CD4-positive, alpha-beta T cell treated with Interleukin-10 for 1 hour (primary cell): ENCODE measurements around the gene FGD3.
"Not testable (repeated sequence)": the region's sequence is repeated elsewhere in the genome, so short reads cannot be mapped to it uniquely, and the experiment has no call there.

ENCODE experiments used
- DNase-seq: peaks from one replicate; pipeline ENCODE4 v3.0.0-alpha.2; 2020

Gene FGD3

DNA sequence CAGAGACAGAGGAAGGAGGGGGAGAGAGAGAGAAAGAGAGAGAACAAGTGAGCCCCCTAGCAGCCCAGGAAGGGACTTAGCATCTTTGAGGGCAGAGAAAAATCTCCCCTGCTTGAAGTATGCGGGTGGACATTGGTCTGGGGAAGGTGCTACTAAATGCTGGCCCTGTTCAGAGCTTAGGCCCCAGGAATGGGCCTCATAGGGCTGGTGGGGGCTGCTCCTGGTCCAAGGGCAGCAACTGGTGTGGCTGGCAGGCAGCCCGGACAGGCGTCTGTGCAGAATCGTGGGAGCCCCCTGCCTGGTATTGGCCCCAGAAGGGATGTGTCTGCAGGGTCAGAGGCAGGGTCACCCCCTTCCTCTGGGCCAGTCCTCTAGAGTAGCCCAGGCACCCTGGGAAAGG is 63.4 kb downstream of the FGD3 start:
- DNase-seq = no peak

DNA sequence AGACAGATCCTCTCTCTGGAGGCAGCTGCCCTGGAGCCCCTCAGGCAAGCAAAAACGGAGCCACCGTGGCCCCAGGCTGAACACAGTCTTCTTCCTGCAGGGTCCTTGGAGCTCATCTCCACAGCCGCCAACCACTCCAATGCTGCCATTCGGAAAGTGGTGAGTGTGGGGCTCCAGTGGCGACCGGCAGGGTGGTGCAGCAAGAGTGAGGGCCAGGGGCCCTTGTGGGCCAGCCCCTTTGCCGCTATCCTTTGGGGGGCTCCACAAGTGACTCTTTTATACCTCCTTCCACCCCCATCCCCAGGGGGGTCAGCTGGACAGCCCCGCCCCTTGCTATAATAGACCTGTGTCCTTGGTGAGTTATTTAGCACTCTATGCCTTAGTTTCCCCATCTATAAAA is 63.8 kb downstream of the FGD3 start:
- DNase-seq = no peak

DNA sequence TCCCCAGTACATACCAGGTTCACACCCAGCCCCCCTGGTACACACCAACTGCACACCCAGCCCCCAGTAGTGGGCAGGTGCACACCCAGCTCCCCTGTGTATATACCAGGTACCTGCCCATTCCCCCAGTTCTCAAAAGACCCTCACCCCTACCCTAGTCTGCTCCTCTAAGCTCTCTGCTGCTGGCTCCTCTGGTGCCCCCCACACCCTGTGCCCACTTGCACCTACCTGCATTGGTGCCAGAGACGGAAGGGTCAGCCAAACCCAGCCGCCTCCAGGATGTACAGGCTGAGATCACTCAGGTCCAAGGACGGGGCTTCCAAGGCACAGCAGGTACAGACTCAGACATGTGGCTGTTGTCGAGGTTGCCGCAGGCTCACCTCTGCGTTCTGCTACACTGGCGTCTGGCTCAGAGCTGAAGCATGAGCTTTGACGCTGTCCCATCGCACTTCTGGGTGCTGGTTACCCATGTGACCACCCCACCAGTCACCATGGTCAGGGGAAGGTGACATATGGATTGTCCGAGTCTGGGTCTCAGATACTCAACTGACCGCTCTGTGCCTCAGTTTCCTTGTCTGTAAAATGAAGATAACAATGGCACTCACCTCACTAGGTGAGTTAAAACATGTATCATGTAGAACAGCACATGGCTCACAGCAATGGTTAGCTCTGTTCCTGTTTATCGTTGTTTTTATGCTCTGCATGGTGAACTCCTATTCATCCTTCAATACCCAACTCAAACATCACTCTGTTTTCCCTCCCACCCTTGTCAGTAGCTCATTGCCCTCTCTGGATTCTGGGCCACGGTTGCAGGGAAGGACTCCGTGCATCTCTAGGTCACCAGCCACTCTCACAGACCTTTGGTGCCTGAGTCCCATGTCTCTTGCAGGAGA is 65.9 kb downstream of the FGD3 start:
- DNase-seq = no peak

DNA sequence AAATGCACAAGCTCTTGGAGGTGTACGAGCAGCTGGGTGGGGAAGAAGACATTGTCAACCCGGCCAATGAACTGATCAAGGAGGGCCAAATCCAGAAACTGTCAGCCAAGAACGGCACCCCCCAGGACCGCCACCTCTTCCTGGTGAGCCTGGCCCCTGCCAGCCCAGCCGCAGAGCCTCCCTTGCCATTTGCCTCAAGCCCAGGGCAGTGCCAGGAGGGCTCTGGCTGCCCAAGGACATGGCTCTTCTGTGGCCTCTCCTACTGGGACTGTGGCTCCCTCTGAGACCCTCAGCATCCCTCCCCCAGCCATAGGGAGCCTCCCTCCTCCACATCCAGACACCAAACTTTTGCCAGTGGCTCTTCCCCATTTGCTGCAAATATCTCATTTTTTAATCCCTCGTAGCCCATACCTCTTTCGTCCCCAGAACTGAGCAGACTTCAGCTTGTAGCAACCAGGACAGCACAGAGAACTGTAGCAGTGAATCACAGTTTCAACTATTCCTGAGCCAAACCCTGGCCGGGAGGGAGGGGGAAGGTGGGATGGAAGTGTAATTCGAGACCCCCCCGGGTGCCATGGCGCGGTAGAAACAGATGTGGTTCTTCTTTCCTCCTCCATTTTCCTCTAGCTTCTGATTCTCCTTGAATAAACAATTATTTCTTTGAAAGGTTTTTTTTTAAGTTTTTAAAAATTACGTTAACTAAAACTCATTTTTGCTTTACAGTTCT is 66.7 kb downstream of the FGD3 start:
- DNase-seq = no peak

DNA sequence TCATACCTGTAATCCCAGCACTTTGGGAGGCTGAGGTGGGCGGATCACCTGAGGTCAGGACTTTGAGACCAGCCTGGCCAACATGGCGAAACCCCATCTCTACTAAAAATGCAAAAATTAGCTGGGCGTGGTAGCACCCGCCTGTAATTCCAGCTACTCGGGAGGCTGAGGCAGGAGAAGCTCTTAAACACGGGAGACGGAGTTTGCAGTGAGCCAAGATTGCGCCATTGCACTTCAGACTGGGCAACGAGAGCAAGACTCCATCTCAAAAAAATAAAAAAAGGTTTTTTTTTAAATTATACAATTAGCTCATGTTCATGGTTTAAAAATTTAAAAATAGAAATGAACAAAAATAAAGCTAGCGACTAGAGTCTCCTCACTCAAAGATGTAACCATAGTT is 67.9 kb downstream of the FGD3 start:
- not testable (repeated sequence) for DNase-seq

DNA sequence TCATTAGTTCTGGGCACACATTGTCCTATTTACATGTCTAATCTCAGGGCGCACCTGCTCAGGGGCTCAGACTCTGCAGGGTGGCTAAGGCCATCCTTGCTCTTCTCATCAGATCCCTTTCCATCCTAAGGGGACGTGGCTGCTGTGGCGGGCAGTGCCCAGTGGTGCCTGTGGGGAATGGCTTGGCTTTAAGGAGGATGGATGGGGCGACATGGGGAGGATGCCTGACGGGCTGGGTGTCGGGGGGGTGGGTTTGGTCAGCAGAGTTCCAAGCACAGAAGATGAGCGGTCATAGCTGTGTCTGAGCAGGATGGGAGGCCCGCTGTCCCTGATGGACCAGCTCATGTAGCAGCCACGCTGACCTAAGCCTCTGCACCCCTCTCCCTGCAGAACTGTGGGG is 70.3 kb downstream of the FGD3 start:
- no peak for DNase-seq

DNA sequence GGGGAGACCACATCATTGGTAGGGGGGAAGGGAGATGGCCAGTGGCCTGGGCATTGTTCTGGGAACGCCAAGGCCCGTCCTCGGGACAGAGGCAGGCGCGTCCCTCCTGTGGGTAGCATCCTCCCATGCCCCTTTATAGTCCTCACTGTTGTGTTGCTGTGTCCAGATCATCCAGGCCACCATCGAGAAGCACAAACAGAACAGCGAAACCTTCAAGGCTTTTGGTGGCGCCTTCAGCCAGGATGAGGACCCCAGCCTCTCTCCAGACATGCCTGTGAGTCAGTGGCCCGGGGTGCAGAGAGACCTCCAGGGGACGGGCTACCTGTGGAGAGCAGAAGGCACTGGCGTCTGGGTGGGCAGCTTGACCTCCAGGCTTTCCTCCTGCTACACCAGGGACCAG is 72.8 kb downstream of the FGD3 start:
- DNase-seq = no peak

DNA sequence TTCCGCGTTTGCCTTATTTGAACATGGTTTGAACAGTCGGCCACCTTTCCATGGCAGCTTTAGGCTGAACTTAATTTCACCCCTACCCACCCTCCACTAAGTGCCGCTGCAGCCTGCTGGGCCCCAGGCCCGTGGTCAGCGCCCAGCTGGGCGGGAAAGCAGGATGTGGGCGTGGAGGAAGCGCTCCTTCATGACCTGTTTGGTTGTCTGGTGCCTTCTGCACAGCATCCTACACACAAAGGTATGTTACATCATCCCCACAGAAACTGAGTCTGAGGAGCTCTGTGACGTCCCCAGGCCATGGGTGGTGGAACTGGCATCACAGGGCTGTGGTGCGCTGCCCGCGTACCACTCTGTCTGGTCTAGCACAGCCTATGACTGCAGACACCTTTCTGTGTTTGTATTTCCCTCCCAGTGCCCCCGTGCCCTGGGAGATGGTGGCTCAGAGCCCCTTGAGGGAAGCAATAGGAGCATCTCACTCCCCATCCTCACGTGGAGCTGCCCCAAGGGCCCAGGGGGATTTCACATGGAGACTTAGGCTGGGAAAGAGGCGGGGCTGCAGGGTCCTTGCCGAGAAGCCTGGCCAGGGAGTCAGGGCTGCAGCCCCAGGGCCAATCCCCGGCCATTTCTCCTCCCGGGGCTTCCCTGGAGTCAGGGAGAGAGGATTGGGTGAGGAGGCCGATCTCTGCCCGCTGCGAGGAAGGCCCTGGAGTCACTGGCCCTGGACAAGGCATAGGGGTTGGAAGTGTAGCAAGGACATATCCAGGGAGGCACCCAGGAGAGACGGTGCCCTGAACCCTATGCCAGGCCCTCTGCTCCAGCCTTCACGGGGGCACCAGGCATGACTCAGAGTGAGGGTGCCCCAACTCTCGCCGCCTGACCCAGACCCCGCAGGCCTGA is 73.7 kb downstream of the FGD3 start:
- DNase-seq = peak; percentile 57

DNA sequence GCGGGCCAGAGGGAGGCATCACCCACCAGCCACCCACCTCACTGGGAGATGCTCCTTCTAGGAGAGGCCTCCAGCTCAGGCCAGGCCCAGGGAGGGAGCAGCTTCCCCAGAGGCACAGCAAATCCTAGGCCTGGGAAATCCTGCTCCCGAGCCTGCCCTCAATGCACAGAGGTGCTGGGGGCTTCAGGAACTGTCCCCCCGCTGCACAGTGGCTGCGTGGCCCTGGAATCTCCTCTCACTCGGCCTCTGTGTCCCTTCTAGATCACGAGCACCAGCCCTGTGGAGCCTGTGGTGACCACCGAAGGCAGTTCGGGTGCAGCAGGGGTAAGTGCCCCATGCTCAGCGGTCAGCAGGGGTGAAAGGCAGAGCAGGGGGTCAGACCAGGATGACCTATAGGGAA is 74.7 kb downstream of the FGD3 start:
- no peak for DNase-seq

DNA sequence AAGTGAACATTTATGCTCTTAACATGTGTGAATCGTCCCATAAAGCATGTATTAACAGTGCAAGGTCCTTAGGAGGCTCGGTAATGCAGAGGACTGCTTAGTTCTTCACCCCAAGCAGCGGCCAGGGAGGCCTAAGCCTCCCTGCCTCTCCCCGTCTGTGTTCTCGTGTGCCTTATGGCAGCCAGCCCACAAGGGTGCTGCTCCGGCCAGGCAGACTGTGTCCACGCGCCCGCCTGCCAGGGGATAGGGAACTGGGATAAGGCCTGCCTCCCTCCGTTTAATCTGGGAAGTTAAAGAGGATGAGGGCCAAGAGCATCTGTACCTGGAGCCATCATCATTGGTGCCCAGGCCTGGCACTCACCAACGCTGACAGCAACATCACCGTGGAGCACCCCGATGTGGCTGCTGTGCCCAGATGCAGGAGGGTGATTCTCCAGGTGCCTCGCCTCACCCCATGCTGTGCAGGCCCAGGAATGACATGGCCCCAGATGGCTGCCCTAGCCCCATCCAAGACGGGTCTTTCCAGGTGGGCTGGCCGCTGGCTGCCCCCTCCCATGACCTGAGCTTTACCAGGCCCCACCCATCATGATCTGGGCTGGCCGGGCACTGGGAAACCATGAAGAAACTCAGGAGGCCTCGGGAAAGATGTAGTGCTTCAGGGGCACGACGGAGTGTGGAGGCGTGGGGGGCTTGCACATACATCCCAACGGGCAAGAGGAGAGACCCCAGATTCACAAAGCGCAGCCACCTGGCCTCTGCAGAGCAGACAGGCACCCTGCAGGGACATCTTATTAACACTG is 75.6 kb downstream of the FGD3 start:
- no peak for DNase-seq

DNA sequence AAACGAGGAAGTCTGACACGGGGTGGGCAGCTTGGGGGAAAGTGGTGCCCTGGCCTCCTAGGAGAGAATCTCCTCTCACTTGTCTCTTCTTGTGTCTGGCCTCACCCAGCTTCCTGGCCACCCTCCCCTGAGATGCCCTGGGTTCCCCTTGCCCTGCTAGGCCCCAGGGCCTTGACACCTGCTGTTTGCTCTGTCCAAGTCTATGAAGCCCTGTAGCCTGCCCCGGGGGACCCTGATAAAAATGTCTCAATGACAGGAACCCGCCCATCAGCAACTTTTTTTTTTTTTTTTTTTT is 76.1 kb downstream of the FGD3 start:
- DNase-seq = no peak

DNA sequence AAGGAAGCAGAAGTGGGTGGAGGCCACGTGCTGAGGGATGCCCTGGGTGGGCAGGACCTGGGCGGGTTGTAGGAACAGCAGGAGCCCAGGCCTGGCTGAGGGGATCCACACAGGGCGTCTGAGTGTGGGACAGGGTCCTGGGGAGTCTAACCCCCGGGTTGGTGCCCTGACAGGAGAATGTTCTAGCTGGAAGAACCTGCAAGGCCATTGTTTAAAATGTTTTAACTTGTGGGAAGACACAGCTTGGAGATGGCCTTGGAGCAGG is 77.3 kb downstream of the FGD3 start:
- DNase-seq = no peak

DNA sequence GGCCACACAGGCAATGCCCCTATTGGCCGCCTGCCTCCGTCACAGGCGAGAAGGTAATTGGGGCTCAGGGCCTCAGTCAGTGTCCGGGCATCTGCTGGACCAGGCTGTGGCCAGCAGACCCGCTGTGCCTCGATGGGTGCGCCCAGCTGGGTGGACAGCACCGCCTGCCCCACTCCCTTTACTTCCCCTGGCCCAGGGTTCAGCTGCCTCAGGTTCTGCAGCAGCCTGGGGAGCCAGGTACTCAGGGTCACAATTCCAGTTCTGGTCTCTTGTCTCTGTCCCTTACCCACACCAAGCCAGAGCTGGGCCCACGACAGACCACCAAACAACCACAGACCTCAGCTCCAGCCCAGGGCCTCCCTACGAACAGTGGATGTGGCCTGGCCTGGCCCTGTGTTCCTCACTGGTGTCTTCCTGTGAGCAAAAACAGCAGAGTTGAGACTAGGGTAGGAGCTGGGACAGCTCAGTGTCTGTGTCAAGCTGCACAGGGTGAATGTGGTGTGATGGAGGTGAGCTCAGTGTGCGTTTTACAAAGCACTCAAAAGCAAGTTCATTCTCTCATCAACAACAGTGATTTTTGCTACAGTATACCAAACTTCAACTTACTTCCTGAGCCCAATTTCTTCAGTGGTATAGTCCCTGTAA is 77.8 kb downstream of the FGD3 start:
- DNase-seq = no peak

DNA sequence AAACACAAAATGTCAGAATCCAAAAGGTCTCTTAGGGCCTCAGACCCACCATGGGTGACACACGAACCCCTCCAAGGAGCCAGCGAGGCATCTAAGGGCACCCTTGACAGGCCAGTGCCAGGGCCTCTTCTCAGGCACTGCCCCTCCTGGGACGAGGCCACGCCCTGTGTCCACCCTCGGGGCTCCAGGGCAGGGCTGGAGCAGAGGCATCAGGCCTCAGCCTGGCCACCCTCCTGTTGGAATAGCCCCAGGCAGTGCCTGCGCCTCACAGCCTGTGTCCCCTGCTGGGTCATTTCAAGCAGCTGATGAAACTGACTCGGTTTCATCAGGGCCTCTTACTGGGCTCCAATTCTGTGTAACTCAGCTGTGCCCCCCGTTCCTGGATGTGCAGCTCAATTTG is 78.4 kb downstream of the FGD3 start:
- DNase-seq = no peak

DNA sequence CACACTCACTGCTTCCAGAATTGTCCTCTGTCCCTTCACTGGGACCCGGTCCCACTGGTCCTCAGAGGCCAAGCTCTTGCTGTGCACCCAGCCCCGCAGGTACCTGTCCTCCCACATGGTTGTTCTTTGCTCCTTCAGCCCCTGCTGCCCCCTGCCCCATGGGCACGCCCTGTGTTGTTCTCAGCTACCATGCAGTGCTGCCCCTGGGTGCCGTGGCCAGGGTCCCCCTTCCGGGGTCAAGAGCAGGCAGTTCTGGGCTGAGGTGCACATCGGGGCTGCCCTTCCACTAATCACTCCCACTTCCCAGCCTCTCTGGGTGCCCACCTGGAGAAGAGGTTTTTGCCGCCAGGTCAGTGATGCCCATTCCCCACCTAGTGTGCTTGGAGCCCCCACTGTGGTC is 79.3 kb downstream of the FGD3 start:
- DNase-seq = no peak

DNA sequence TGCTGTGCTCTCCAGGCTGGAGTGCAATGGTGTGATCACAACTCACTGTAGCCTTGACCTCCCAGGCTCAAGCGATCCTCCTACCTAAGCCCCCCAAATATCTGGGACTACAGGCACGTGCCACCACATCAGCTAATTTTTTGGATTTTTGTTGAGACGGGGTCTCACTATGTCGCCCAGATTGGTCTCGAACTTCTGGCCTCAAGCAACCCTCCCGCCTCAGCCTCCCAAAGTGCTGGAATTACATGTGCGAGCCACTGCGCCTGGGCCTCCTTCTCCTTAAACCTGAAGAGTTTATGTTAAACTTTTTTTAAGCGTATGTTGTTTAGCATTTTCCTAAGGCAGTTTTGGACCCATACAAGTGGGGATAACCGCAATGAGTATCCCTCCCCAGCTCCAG is 80.4 kb downstream of the FGD3 start:
- no peak for DNase-seq

DNA sequence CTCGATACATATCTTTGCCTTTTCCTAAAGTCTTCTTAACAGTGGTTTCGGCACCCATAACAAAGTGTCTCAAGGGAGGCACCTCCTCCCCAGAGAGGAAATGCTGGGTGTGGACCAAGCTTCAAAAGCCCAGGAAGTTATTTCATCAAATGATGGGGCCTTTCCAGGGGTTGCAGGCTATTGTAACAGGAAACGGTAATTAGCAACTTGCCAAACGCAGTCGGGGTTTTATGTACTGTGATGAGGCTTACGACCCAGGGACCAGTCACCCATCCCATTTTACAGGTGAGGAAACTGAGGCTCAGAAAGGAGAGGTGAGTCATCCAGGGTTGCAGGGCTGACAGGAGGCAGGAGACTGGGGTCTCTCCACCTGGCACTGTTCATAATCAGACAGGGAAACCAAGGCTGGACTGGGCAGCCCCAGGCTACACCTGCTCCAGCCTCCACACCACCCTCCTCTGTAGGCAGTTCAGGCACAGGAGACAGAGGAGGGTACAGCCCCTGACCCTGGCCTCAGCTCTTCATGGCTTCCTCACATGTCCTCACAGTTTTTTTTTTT is 81.2 kb downstream of the FGD3 start:
- DNase-seq = peak; percentile 87

DNA sequence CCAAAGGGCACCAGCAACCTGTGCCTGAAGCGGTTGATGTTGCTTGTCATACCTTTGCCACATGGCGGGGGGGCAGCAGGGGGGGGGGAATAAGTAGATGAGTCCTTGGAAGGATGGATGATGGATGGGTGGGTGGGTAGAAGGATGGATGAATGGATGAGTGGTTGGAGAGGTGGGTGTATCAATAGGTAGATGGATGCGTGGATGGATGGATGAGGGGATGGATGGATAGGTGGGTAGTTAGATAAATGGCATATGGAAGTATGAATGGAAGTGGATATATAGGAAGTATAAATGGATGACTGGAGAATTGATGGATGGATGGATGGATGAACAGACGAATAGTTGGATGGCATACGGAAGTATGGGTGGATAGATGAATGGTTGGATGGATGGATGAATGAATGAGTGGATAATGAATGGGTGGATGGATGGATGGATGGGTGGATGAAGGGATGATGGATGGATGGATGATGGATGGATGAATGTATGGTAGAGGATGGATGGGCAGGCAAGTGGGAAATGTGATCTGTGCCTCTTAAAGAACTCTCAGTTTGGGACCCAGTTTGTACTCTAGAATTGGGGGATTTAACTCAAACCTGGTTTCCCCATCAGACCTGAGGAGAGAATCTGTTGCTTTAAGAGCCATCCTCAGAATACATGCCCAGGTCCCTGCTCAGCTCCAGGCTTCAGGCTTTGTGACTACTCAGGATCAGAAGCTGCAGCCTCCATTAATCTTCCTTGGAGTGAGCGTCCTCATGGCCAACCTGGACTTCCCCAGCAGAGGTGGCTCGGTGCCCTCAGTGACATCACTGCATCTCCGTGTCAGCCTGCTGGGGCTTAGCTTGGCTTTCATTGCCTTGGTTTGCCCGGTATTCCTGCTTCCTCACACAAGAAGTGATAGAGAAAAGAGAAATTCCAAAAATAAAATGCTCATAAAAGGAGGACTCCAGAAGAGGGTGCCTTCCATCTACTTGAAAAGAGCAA is 83.6 kb downstream of the FGD3 start:
- no peak for DNase-seq

DNA sequence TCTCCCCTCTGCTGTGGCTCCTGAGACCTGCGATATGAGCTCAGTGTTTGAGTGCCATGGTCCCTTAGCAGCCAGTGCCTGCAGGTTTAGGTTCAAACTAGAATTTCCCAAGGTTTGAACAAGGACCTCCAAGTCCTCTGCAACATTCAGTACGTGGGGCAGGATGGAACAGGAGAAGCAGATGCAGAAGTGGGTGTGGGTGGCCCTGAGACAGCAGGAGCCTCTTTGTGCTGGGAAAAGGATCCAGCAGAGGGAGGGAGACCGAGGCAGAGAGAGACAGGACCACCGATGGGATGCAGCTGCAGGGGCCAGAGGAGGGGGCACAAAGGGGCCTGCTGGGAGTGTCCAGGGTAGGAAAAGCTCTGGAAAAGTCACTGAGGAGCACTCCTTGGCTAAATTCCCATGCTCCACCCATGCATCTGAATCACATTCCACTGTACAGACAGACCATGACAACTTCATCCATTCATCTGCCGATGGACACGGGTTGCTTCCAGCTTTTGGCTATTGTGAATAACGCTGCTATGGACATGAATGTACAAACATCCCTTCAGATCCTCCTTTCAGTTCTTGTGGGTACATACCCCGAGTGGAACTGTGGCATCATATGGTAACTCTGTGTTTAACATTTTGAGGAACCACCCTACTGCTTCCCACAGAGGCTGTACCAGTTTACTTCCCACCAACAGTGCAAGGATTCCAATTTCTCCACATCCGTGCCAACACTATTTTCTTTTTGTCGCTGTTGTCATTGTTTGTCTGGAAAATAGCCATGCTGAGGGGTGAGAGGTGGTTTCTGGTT is 84.5 kb downstream of the FGD3 start:
- no peak for DNase-seq

DNA sequence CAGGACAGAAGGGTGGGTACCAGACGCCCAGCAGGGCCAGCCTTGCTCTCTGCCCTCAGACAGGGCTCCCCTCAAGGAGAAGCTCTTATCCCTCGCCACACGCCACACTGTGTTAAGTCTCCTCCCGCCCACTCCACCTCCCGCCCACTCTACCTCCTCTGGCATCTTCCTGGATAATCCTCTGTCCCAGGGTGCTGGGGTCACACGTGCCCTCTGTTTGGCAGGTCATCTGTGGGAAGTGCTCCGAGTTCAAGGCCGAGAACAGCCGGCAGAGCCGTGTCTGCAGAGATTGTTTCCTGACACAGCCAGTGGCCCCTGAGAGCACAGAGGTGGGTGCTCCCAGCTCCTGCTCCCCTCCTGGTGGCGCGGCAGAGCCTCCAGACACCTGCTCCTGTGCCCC is 85.2 kb downstream of the FGD3 start:
- no peak for DNase-seq
